Upper lobe of right lung (tissue), 1 donor: ENCODE data around the gene TGFBR3. TPM values are rescaled to one million over a fixed set of nuclear protein-coding genes. Genes with fewer than 3 reads are reported as not detected.
A peak's percentile ranks its signal among the peaks of the same experiment; 100 is the strongest.

Source experiments
- ATAC-seq: fragments of 200-7000 bp; cut with Tn5 transposase; one replicate; pipeline ENCODE4 v1.9.1; 2020; ENCODE audit warnings: mild to moderate bottlenecking, moderate library complexity
- DNase-seq: peaks from one replicate; pipeline ENCODE4 v3.0.0-alpha.2; 2020
- H3K27ac ChIP-seq: fragments of 200-600 bp; one replicate; pipeline ENCODE4 v1.8.0; 2022
- H3K27me3 ChIP-seq: fragments of 200-600 bp; one replicate; pipeline ENCODE4 v1.8.0; 2022; ENCODE audit warnings: mild to moderate bottlenecking
- H3K36me3 ChIP-seq: fragments of 200-600 bp; one replicate; pipeline ENCODE4 v1.8.0; 2022
- H3K4me1 ChIP-seq: fragments of 200-600 bp; one replicate; pipeline ENCODE4 v1.8.0; 2022
- H3K4me3 ChIP-seq: fragments of 200-600 bp; one replicate; pipeline ENCODE4 v1.8.0; 2022; ENCODE audit warnings: mild to moderate bottlenecking
- H3K9me3 ChIP-seq: fragments of 200-600 bp; one replicate; pipeline ENCODE4 v1.8.0; 2022
- CTCF ChIP-seq: fragments of 200-600 bp; IDR thresholded peaks from one replicate; pipeline ENCODE4 v1.8.0; 2022; ENCODE audit warnings: antibody characterized with exemption
- intact Hi-C: fragments of 100-400 bp; cut with DNase I; formaldehyde crosslinking; loops from one replicate; pipeline ENCODE4 v1.11.0; 2022
- total RNA-seq: library from RNA; stranded (reverse); fragmentation: NEBNext Ultra II Directional; extraction: Animal tissue kit (Norgen Biotek cat#: 25700); gene quantifications from one replicate; pipeline ENCODE4 v1.2.1, GENCODE V29; 2021
- donor health status: DM: no; HTN: yes; CAD: no; lungs with severe emphysema.

The TGFBR3 gene
- total RNA-seq, 1 donor from 2014 or later, result 55.9 TPM

- ATAC-seq (no peak), DNase-seq (no peak)
- no peak overlapping the region for H3K27ac ChIP-seq
- peaks cover 50% of the 10 kb centered on the region for H3K4me1 ChIP-seq
- no peaks in the 10 kb centered on the region for H3K9me3 ChIP-seq
- no peak for TF ChIP-seq CTCF
- H3K36me3 ChIP-seq, result no peaks in the 10 kb centered on the region
- H3K27me3 ChIP-seq, result no peaks in the 10 kb centered on the region
- intact Hi-C loops, result no loop called here
- no peak overlapping the region for H3K4me3 ChIP-seq
Observed at GRCh38 chr1:91746728-91747338, 139.1 kb downstream of the TGFBR3 start.

GRCh38 chr1:91745640-91746373 is 140.1 kb downstream of the TGFBR3 start:
- TF ChIP-seq CTCF, result no peak
- Histone ChIP-seq H3K4me1 (peaks cover 39% of the 10 kb centered on the region), H3K36me3 (no peaks in the 10 kb centered on the region), H3K27me3 (no peaks in the 10 kb centered on the region), H3K4me3 (no peak overlapping the region), H3K9me3 (no peaks in the 10 kb centered on the region), H3K27ac (no peak overlapping the region)
- intact Hi-C loops, result no loop called here
- ATAC-seq (no peak), DNase-seq (no peak)

- TF ChIP-seq CTCF, result no peak
- Histone ChIP-seq H3K27me3 (no peaks in the 10 kb centered on the region), H3K9me3 (no peaks in the 10 kb centered on the region), H3K27ac (peak overlapping the region; percentile 14), H3K36me3 (no peaks in the 10 kb centered on the region), H3K4me3 (no peak overlapping the region), H3K4me1 (peaks cover 34% of the 10 kb centered on the region)
- intact Hi-C loops, result no loop called here
- ATAC-seq (peak; percentile 67), DNase-seq (no peak)
Observed at GRCh38 chr1:91744953-91745639, 140.9 kb downstream of the TGFBR3 start.

GRCh38 chr1:91742848-91743292 is 143.1 kb downstream of the TGFBR3 start:
- peaks cover 28% of the 10 kb centered on the region for H3K4me1 ChIP-seq
- H3K4me3 ChIP-seq, result no peak overlapping the region
- H3K27ac ChIP-seq, result no peak overlapping the region
- no peaks in the 10 kb centered on the region for H3K36me3 ChIP-seq
- intact Hi-C loops, result no loop called here
- no peaks in the 10 kb centered on the region for H3K9me3 ChIP-seq
- no peak for DNase-seq
- peak; percentile 50 for ATAC-seq
- H3K27me3 ChIP-seq, result no peaks in the 10 kb centered on the region
- TF ChIP-seq CTCF, result no peak

GRCh38 chr1:91741906-91742305 is 144.0 kb downstream of the TGFBR3 start:
- Histone ChIP-seq H3K36me3 (no peaks in the 10 kb centered on the region), H3K27ac (no peak overlapping the region), H3K27me3 (no peaks in the 10 kb centered on the region), H3K4me1 (peaks cover 33% of the 10 kb centered on the region), H3K4me3 (no peak overlapping the region), H3K9me3 (no peaks in the 10 kb centered on the region)
- ATAC-seq, result no peak
- TF ChIP-seq CTCF, result no peak
- intact Hi-C loops, result no loop called here
- no peak for DNase-seq
